Common myeloid progenitor, CD34-positive (primary cell): ENCODE results near the gene GNGT2.
A peak's percentile ranks its signal among the peaks of the same experiment; 100 is the strongest.

Experiments
- CTCF ChIA-PET: fragments of 350-600 bp; sonication (Branson Sonifier 250); formaldehyde crosslinking; loops from one replicate; lab custom pipeline; 2021; ENCODE audit warnings: antibody characterized with exemption; lab: Charles Lee
- POLR2A ChIA-PET: fragments of 350-600 bp; sonication (Branson Sonifier 250); formaldehyde crosslinking; loops from one replicate; lab custom pipeline; 2021; ENCODE audit warnings: antibody characterized with exemption; lab: Charles Lee
- DNase-seq, 3 donors: peaks; one replicate each; pipeline versions ENCODE4 v3.0.0 to v3.0.0-alpha.2; 2013
- H3K27ac ChIP-seq, 2 experiments: 1 replicate in 1 of 2; 2 replicates in 1 of 2; pipeline ENCODE4 v1.7.0; 2013; ENCODE audit warnings: inconsistent platforms in 2 of 2, low read length in 2 of 2, mild to moderate bottlenecking in 2 of 2, low read depth in 1 of 2, moderate library complexity in 1 of 2; ENCODE audit not compliant: severe bottlenecking in 2 of 2, insufficient read depth in 1 of 2, poor library complexity in 1 of 2
- H3K27me3 ChIP-seq, 5 experiments: replicated peaks in 2 of 5; 1 replicate in 3 of 5; 2 replicates in 2 of 5; pipeline versions ENCODE4 v1.6.1 to v1.7.0; 2013; ENCODE audit warnings: low read length in 4 of 5, mild to moderate bottlenecking in 2 of 5, moderate library complexity in 2 of 5, inconsistent platforms in 1 of 5; ENCODE audit not compliant: insufficient read depth in 5 of 5, control insufficient read depth in 4 of 5
- H3K36me3 ChIP-seq, 4 experiments: 1 replicate in 2 of 4; 2 replicates in 2 of 4; pipeline versions ENCODE4 v1.6.1 to v1.7.0; 2013; ENCODE audit warnings: low read length in 3 of 4, control low read depth in 1 of 4, mild to moderate bottlenecking in 1 of 4; ENCODE audit not compliant: control insufficient read depth in 4 of 4, insufficient read depth in 4 of 4
- H3K4me1 ChIP-seq, 4 experiments: 1 replicate in 3 of 4; 2 replicates in 1 of 4; pipeline versions ENCODE4 v1.6.1 to v1.7.1; 2013; ENCODE audit warnings: low read length in 3 of 4, mild to moderate bottlenecking in 3 of 4, control low read depth in 1 of 4, inconsistent platforms in 1 of 4, moderate library complexity in 1 of 4; ENCODE audit not compliant: control insufficient read depth in 4 of 4, insufficient read depth in 4 of 4; ENCODE audit errors: control extremely low read depth in 1 of 4
- H3K4me3 ChIP-seq, 7 experiments: 1 replicate in 4 of 7; 2 replicates in 3 of 7; pipeline versions ENCODE4 v1.5.1 to v1.7.0; 2013; ENCODE audit warnings: mild to moderate bottlenecking in 7 of 7, low read length in 6 of 7, moderate library complexity in 6 of 7, inconsistent platforms in 2 of 7, low read depth in 2 of 7, control low read depth in 1 of 7; ENCODE audit not compliant: insufficient read depth in 4 of 7, control insufficient read depth in 1 of 7; ENCODE audit errors: extremely low read depth in 1 of 7
- H3K9me3 ChIP-seq, 5 experiments: 1 replicate in 4 of 5; 2 replicates in 1 of 5; pipeline versions ENCODE4 v1.6.1 to v1.7.1; 2013; ENCODE audit warnings: low read length in 4 of 5, mild to moderate bottlenecking in 2 of 5, inconsistent platforms in 1 of 5, low read depth in 1 of 5, moderate library complexity in 1 of 5; ENCODE audit not compliant: control insufficient read depth in 4 of 5, insufficient read depth in 2 of 5; ENCODE audit errors: control extremely low read depth in 1 of 5
- WGBS: methylation state at CpG from one replicate; pipeline ENCODE4 v1.1.5; 2013; ENCODE audit not compliant: insufficient coverage; 5-methylcytosine and 5-hydroxymethylcytosine counted together

Gene GNGT2

DNA sequence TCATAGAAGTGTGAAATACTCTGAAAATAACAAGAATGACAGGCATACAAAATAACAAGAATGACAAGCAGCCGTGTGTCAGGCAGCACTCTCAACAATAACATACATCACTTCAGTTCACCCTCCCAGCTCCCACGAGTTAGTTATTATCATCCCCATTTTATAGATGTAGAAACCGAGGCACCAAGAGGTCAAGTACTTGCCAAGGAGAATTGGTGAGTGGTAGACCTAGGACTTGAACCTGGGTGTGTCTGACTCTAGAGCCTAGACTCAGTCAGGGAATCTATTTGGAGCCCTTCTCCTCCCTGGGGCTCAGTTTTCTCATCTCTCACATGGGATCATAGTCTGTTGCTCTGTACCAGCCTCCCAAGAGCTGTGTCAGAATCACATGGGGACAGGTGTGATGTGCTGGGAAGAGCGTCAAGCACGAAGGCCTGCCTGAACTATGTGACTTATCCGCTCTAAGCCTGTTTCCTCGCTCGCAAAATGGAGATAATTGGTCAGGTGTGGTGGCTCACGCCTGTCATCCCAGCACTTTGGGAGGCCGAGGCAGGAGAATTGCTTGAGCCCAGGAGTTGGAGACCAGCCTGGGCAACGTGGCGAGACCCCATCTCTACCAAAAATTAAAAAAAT, 39.6 kb upstream of the GNGT2 start:
- H3K36me3 ChIP-seq, result no peaks in the 10 kb centered on the region
- WGBS, result 96% methylated on average over 10 of the region's 12 CpGs
- H3K27ac ChIP-seq, result no peak overlapping the region
- no peaks in the 10 kb centered on the region for H3K9me3 ChIP-seq
- DNase-seq, result no peak
- ChIA-PET POLR2A (no interaction called here), CTCF (no interaction called here)
- H3K4me3 ChIP-seq, result no peak overlapping the region
- no peaks in the 10 kb centered on the region for H3K27me3 ChIP-seq
- peaks cover 0 to 3% (median 0%) of the 10 kb centered on the region in 4 experiments for H3K4me1 ChIP-seq

DNA sequence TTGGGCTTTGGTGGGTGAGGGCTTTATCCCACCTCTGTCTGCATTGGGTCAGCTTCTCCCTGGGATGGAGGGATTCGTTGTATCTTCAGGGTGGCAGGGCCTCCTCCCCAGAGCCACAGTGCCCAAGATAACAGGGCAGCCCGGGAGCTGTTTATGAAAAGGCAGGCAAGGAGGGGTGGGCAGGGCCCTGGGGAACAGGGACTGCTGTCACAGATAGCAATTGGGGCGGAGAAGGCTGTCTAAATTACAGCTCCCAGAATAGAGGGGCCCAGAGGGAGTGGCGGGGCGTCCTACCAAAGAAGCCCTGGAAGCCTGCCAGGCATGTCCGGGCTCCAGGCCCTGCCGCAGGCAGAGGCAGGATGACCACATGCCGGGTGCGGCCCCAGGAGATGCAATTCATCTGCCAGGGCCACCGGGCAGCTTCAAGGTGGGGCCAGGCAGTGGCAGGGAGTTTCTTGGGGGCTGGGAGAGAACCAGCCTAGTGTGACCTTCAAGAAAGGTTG, 39.0 kb upstream of the GNGT2 start:
- POLR2A ChIA-PET, result no interaction called here
- WGBS, result 83% methylated on average over 7 of the region's 10 CpGs

DNA sequence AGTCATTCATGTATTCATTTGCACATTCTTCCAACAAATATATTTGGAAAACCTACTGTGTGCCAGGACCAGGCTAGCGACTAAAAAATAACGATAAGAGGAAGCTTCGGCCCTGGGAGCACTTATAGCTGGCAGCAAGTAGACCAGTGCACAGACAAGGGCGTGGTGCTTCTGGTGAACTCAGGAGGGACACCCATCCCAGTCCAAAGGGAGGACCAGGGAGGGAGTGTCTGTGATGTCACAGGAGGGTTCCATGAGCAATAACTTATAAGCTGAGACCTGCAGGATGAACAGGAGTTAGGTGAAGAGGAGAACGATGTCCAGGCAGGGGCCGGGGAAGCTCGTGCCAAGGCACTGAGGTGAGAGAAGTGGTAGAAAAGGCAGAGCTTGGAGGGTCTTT, 37.6 kb upstream of the GNGT2 start:
- Histone ChIP-seq H3K36me3 (no peaks in the 10 kb centered on the region), H3K27ac (no peak overlapping the region), H3K4me1 (peaks cover 0 to 3% (median 0%) of the 10 kb centered on the region in 4 experiments), H3K9me3 (no peaks in the 10 kb centered on the region), H3K4me3 (no peak overlapping the region), H3K27me3 (no peaks in the 10 kb centered on the region)
- whole genome bisulfite sequencing, result 96% methylated on average over 7 of the region's 7 CpGs
- ChIA-PET POLR2A (no interaction called here), CTCF (no interaction called here)
- no peak for DNase-seq

More for the DNA sequence above, 39.0 kb upstream of the GNGT2 start:
- Histone ChIP-seq H3K9me3 (no peaks in the 10 kb centered on the region), H3K27ac (no peak overlapping the region), H3K4me3 (no peak overlapping the region), H3K27me3 (no peaks in the 10 kb centered on the region), H3K4me1 (peaks cover 0 to 3% (median 0%) of the 10 kb centered on the region in 4 experiments), H3K36me3 (no peaks in the 10 kb centered on the region)
- peak in 1 of 3 donors; percentile 48 for DNase-seq
- CTCF ChIA-PET, result no interaction called here

DNA sequence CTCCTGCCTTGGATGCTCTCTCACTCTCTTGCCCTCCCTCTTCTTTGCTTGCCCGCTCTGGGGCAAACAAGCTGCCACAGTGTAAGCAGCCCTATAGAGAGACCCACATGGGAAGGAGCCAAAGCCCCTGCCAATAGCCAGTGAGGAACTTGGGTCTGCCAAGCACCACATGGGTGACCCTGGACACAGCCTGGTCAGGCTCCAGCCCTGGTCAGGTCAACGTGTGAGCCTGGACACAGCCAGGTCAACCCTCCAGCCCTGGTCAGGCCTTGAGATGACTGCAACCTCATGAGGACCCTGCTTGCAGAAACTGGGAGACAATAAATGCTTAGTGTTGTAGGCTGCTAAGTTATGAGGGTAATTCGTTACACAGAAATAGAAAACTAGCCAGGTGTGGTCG, 34.5 kb upstream of the GNGT2 start:
- Histone ChIP-seq H3K9me3 (no peaks in the 10 kb centered on the region), H3K4me1 (no peaks in the 10 kb centered on the region), H3K4me3 (no peak overlapping the region), H3K27me3 (no peaks in the 10 kb centered on the region), H3K36me3 (no peaks in the 10 kb centered on the region), H3K27ac (no peak overlapping the region)
- CTCF ChIA-PET, result no interaction called here
- 100% methylated on average over 3 of the region's 4 CpGs for WGBS
- no peak for DNase-seq
- POLR2A ChIA-PET, result no interaction called here

DNA sequence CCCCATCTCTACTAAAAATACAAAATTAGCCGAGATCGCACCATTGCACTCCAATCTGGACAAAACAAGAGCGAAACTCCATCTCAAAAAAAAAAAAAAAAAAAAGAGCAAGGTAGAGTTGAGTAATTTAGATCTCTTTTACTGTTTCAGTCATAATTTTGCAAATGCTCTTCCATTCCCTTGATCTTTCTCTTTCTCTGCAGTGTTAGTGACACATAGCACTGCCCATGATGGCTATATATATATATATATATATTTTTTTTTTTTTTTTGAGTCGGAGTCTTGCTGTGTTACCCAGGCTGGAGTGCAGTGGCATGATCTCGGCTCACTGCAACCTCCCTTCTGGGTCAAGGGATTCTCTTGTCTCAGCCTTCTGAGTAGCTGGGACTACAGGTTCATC, 32.4 kb upstream of the GNGT2 start:
- ChIA-PET CTCF (interaction anchor here (0.6 kb wide), 1 partner anchor 210 kb away, joined by 3 read pairs; no protein-coding TSS in a partner anchor), POLR2A (no interaction called here)
- no peaks in the 10 kb centered on the region for H3K36me3 ChIP-seq
- H3K9me3 ChIP-seq, result no peaks in the 10 kb centered on the region
- H3K4me3 ChIP-seq, result no peak overlapping the region
- DNase-seq, result no peak
- no CpG with 5 or more reads among the region's 5 CpGs for WGBS
- no peak overlapping the region for H3K27ac ChIP-seq
- H3K27me3 ChIP-seq, result no peaks in the 10 kb centered on the region
- no peaks in the 10 kb centered on the region for H3K4me1 ChIP-seq

DNA sequence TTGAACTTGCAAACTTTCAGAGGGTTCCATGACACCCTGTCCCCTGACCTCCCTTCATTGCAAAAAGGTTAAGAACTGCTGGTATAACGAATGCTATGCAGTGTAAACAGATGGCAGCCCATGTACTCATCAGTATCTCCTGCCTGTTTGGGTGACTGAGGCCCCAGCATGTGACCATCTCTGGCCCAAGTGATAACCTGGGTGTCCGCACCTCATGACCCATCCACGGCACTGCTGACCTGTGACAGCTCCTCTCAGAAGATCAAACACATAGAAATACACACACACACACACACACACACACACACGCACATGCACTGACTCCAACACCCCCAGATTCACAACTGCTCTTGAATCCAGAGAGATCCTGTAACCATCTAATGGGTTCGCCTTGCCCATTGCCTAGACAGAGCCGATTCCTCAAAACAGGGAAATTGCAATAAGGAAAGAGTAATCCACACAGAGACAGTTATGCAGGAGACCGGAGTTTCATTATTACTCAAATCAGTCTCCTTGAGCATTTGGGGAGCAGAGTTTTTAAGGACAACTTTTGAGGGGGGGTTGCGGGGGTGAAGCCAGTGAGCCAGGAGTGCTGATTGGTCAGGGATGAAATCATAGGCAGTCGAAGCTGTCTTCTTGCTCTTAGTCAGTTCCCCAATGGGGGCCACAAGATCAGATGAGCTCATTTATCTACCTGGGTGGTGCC, 31.5 kb upstream of the GNGT2 start:
- Histone ChIP-seq H3K9me3 (no peaks in the 10 kb centered on the region), H3K4me3 (no peak overlapping the region), H3K36me3 (no peaks in the 10 kb centered on the region), H3K27ac (no peak overlapping the region), H3K27me3 (no peaks in the 10 kb centered on the region), H3K4me1 (no peaks in the 10 kb centered on the region)
- POLR2A ChIA-PET, result no interaction called here
- CTCF ChIA-PET, result interaction anchor here (0.6 to 2.7 kb wide), 2 partner anchors 13 to 209 kb away, joined by 3 to 11 read pairs; partner anchors contain the start of gene PHOSPHO1
- DNase-seq, result no peak
- WGBS, result 94% methylated on average over 7 of the region's 9 CpGs

DNA sequence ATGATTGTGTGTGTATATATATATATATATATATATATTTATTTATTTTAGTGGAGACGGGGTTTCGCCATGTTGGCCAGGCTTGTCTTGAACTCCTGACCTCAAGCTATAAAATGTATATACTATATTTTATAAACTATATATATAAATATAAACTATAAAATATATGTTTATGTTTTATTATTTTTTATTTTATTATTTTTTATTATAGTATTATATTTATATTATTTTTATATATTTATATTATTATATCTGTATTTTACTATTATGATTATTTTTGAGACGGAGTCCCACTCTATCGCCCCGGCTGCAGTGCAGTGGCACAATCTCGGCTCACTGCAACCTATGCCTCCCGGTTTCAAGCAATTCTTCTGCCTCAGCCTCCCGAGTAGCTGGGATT, 30.7 kb upstream of the GNGT2 start:
- Histone ChIP-seq H3K9me3 (no peaks in the 10 kb centered on the region), H3K36me3 (no peaks in the 10 kb centered on the region), H3K27me3 (peaks cover 0 to 1% (median 0%) of the 10 kb centered on the region in 5 experiments), H3K4me1 (no peaks in the 10 kb centered on the region), H3K27ac (no peak overlapping the region), H3K4me3 (no peak overlapping the region)
- POLR2A ChIA-PET, result no interaction called here
- no peak for DNase-seq
- CTCF ChIA-PET, result interaction anchor here (2.7 kb wide), 1 partner anchor 12 kb away, joined by 11 read pairs; the partner anchor contains the start of gene PHOSPHO1
- WGBS, result 96% methylated on average over 5 of the region's 8 CpGs
